ENCODE results near the gene GANC. TPM values are rescaled to one million over a fixed set of nuclear protein-coding genes. Genes with fewer than 3 reads are reported as not detected.
A peak's percentile ranks its signal among the peaks of the same experiment; 100 is the strongest.

Gene GANC
- total and polyA plus RNA-seq, 2 donors (not counting 1 experiment from before 2014, with no cell fraction given) = 15.1 to 24.6 TPM

DNA sequence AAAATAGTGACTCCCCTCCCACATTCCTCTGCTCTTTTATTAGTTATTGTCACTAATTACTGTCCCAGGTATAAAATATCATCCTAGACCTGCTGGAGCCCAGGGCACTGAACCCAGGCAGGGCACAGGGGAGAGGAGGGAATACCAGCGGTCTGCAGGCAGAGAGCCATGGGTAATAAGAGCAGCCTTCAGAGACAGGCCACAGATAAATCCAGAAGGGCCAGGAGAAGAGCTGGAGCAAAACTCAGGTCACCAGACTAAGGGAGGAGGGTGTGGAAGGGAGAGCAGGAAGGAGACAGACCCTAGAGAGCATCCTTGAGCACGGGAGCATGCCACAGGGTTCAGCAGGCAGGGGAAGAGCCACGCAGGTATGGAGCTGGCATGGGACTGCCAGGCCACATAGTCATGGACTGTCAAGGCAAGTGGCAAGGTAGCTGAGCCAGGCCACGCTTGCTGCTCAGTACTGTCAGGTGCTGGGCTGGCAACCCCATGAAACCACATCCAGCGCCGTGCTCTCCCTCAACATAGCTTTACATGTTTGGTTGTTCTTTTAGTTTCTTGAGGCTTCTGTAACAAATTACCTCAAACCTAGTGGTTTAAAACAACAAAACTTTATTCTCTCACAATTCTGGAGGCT lies 70.7 kb downstream of the GANC start:
- Histone ChIP-seq H3K27me3 (ENCODE audit: control insufficient read depth, insufficient read depth, low read length) (no peaks in the 10 kb centered on the region), H3K9me3 (ENCODE audit: control insufficient read depth, insufficient read depth, low read depth, low read length) (no peaks in the 10 kb centered on the region), H3K79me2 (ENCODE audit: control insufficient read depth, insufficient read depth, low read length) (no peaks in the 10 kb centered on the region), H3K27ac (ENCODE audit: insufficient read depth, low read length) (no peak overlapping the region), H3K4me1 (ENCODE audit: control insufficient read depth, extremely low read depth, insufficient read depth, low read length) (no peaks in the 10 kb centered on the region), H3K4me3 (replicated peaks in 1 of 4; ENCODE audit: control extremely low read depth in 1 of 4, insufficient read depth in 1 of 4, low read depth in 3 of 4, low read length in 4 of 4) (no peak overlapping the region), H4K20me1 (ENCODE audit: control insufficient read depth, extremely low read depth, insufficient read depth, low read length) (no peaks in the 10 kb centered on the region), H2AFZ (ENCODE audit: low read length) (no peak overlapping the region), H3K4me2 (ENCODE audit: extremely low read depth, insufficient read depth, low read length) (no peak overlapping the region), H3K9ac (ENCODE audit: insufficient read depth, low read length) (no peak overlapping the region), H3K36me3 (ENCODE audit: control insufficient read depth, insufficient read depth, low read length) (no peaks in the 10 kb centered on the region)
- TF ChIP-seq EZH2 (IDR thresholded peaks at IDR 0.05; ENCODE audit: low read length, missing control alignments) = no peak
- TF ChIP-seq, protein P1, sequence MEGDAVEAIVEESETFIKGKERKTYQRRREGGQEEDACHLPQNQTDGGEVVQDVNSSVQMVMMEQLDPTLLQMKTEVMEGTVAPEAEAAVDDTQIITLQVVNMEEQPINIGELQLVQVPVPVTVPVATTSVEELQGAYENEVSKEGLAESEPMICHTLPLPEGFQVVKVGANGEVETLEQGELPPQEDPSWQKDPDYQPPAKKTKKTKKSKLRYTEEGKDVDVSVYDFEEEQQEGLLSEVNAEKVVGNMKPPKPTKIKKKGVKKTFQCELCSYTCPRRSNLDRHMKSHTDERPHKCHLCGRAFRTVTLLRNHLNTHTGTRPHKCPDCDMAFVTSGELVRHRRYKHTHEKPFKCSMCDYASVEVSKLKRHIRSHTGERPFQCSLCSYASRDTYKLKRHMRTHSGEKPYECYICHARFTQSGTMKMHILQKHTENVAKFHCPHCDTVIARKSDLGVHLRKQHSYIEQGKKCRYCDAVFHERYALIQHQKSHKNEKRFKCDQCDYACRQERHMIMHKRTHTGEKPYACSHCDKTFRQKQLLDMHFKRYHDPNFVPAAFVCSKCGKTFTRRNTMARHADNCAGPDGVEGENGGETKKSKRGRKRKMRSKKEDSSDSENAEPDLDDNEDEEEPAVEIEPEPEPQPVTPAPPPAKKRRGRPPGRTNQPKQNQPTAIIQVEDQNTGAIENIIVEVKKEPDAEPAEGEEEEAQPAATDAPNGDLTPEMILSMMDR (conservative IDR thresholded peaks at IDR 0.05 in 1 of 2, IDR thresholded peaks at IDR 0.05 in 1 of 2; ENCODE audit: low read depth in 1 of 2, low read length in 2 of 2) = no peak
- no peak for DNase-seq (ENCODE audit: low read depth in 2 of 2)

- Histone ChIP-seq H3K9me3 (ENCODE audit: control insufficient read depth, insufficient read depth, low read depth, low read length) (no peaks in the 10 kb centered on the region), H2AFZ (ENCODE audit: low read length) (no peak overlapping the region), H3K27ac (ENCODE audit: insufficient read depth, low read length) (no peak overlapping the region), H4K20me1 (ENCODE audit: control insufficient read depth, extremely low read depth, insufficient read depth, low read length) (no peaks in the 10 kb centered on the region), H3K36me3 (ENCODE audit: control insufficient read depth, insufficient read depth, low read length) (no peaks in the 10 kb centered on the region), H3K27me3 (ENCODE audit: control insufficient read depth, insufficient read depth, low read length) (no peaks in the 10 kb centered on the region), H3K4me3 (replicated peaks in 1 of 4; ENCODE audit: control extremely low read depth in 1 of 4, insufficient read depth in 1 of 4, low read depth in 3 of 4, low read length in 4 of 4) (no peak overlapping the region), H3K79me2 (ENCODE audit: control insufficient read depth, insufficient read depth, low read length) (no peaks in the 10 kb centered on the region), H3K9ac (ENCODE audit: insufficient read depth, low read length) (no peak overlapping the region), H3K4me2 (ENCODE audit: extremely low read depth, insufficient read depth, low read length) (no peak overlapping the region), H3K4me1 (ENCODE audit: control insufficient read depth, extremely low read depth, insufficient read depth, low read length) (no peaks in the 10 kb centered on the region)
- peak; percentile 54 to 77 for DNase-seq (ENCODE audit: low read depth in 2 of 2)
- TF ChIP-seq, protein P1 (conservative IDR thresholded peaks at IDR 0.05 in 1 of 2, IDR thresholded peaks at IDR 0.05 in 1 of 2; ENCODE audit: low read depth in 1 of 2, low read length in 2 of 2) = no peak
- no peak for TF ChIP-seq EZH2 (IDR thresholded peaks at IDR 0.05; ENCODE audit: low read length, missing control alignments)
These were observed 71.8 kb downstream of the GANC start for GRCh38 chr15:42344763-42345162.

- Histone ChIP-seq H4K20me1 (ENCODE audit: control insufficient read depth, extremely low read depth, insufficient read depth, low read length) (no peaks in the 10 kb centered on the region), H3K27me3 (ENCODE audit: control insufficient read depth, insufficient read depth, low read length) (no peaks in the 10 kb centered on the region), H2AFZ (ENCODE audit: low read length) (no peak overlapping the region), H3K4me3 (replicated peaks in 1 of 4; ENCODE audit: control extremely low read depth in 1 of 4, insufficient read depth in 1 of 4, low read depth in 3 of 4, low read length in 4 of 4) (no peak overlapping the region), H3K9me3 (ENCODE audit: control insufficient read depth, insufficient read depth, low read depth, low read length) (no peaks in the 10 kb centered on the region), H3K9ac (ENCODE audit: insufficient read depth, low read length) (no peak overlapping the region), H3K36me3 (ENCODE audit: control insufficient read depth, insufficient read depth, low read length) (no peaks in the 10 kb centered on the region), H3K4me1 (ENCODE audit: control insufficient read depth, extremely low read depth, insufficient read depth, low read length) (no peaks in the 10 kb centered on the region), H3K79me2 (ENCODE audit: control insufficient read depth, insufficient read depth, low read length) (no peaks in the 10 kb centered on the region), H3K4me2 (ENCODE audit: extremely low read depth, insufficient read depth, low read length) (no peak overlapping the region), H3K27ac (ENCODE audit: insufficient read depth, low read length) (no peak overlapping the region)
- TF ChIP-seq, protein P1 (conservative IDR thresholded peaks at IDR 0.05 in 1 of 2, IDR thresholded peaks at IDR 0.05 in 1 of 2; ENCODE audit: low read depth in 1 of 2, low read length in 2 of 2) = no peak
- TF ChIP-seq EZH2 (IDR thresholded peaks at IDR 0.05; ENCODE audit: low read length, missing control alignments) = no peak
- no peak for DNase-seq (ENCODE audit: low read depth in 2 of 2)
These were observed 72.5 kb downstream of the GANC start for GRCh38 chr15:42345504-42345903.
